ENCODE data around the gene TCP11L2.
"Not testable (repeated sequence)": the region's sequence is repeated elsewhere in the genome, so short reads cannot be mapped to it uniquely, and the experiment has no call there.

Gene TCP11L2

DNA sequence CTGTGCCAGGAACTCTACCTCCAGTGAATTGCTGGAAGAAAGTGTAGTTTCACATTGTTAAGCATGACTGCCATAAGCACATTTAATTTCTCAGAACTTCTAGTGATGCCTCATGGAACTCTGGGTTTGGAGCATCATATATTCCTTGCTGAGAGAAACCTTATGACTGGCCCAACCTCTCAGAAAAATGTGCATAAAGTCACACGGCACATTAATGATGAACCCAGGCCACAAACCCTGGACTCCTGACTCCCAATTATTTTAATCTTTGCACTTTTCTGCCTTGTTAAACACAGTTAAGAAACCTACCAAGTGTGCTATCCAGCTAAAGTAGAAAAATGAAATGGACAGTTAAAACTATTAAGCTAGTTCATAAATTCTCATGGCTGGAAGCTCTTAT is 5.6 kb downstream of the TCP11L2 start:
- DNase-seq = no peak

DNA sequence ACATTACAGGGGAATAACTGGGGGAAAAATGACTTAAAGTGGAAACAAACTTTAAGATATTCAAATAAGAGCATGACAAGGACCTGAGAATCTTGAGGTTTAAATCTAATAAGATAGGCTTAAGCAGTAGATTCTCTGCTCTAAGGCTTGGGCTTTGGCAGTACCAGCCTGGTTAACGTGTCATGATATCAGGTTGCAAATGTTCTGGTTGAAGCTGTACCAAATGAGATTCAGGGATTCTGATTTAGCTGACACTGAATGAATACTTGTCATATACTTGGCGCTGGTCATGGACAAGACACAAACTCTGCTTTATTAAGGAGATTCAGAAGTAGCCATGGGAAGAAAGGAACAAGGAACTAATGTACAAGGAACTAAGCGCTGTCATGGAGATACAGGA is 6.1 kb downstream of the TCP11L2 start:
- DNase-seq = no peak

DNA sequence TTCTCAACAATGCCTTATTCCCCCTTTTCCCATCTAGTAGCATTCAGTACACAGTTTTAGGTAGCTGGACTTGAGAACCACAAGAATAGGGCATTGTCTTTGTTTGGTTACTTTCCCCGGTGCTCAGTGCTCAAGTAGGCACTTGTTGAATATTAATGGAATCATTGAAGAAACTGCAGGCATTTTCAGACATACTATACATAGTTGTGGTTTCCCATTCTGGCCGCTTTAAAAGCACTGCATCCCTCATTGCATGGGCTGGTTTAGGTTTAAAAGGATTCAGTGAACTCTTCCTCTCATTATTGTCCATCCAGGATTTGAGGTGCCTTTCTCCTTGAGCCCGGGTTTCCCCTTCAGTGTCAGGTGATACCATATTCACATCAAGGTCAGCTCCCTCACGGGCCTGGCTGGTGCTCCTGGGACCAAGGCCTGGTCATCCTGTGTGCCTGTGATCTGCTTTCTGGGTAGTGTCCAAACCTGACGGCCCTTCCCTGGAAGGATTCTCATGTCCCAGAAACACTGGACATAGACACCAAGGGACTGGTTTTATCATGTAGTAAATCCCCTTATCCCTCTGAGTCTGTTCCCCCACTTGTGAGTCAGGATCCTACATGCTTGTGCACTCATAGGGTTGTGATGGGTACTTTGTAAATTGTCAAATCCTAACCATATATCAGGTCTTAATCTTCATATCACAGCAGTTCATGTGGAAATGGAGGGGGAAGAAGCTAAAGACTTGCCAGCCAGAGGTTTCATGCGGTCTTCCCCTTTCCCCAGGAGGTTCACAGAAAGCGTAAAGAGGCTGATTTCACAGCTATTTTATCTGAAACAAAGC is 7.4 kb downstream of the TCP11L2 start:
- DNase-seq = no peak

DNA sequence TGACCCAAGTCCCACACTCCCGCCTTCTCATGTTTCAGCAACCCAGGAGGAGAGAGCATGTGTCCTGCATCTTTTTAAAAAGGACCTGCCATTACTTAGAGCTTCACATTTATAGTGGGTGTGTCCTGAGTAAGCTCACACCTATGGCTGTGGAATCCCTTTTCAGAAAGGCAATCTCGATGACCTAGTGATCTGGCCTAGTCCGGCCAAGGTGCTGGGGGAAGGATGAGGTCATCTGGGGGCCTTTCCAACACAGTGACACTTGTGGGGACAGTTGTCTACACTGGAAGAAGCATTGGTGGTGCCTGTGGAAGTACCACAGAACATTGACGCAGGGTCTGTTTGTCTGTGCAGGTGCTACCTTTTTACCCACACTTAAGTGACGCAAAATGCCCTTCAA is 8.2 kb downstream of the TCP11L2 start:
- DNase-seq = no peak

DNA sequence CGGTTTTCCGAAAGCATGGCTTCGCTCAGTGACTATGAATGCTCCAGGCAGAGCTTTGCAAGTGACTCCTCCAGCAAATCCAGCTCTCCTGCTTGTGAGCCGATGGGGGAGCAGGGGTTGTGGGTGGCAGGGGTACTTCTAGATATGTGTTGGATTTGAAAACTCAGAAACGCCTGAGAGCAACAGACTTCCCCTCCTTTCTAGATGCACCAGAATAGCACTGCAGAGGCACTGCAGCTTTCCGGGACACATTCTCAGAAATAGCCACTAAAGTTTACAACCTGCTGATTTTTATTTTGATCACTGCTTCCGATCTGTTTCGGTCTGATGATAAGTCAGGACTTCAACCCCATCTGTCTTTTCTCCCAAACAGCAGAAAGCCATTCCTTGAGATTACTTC is 8.6 kb downstream of the TCP11L2 start:
- DNase-seq = no peak

DNA sequence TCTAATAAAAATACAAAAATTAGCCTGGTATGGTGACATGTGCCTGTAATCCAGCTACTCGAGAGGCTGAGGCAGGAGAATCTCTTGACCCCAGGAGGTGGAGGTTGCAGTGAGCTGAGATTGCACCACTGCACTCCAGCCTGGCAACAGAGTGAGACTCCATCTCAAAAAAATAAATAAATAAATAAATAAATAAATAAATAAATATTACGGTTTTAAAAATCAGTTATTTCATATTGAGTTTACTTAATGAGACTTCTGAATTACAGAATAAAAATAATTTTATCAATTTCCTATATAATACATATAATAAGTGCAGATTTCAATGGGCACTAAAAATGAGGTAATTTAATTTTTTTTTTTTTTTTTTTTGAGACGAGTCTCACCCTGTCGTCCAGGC is 10.9 kb downstream of the TCP11L2 start:
- not testable (repeated sequence) for DNase-seq

DNA sequence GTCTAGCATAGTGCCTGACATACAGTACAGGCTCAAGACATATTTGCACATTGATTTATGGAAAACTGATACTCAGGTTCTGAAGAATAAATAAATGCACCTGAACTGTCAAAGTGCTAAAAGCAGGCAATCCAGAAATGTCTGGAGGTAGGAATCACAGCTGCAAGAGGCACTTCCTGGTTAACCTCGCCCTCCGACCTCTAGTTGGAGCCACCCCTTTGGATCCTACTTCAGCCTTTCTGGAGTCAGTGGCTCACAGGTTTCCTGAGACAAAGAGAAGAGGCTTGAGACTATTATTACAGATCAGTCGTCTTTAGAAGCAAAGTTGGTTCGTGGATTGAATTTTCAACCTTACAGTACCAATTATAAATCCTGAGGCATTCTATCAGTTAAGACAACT is 13.0 kb downstream of the TCP11L2 start:
- no peak for DNase-seq

DNA sequence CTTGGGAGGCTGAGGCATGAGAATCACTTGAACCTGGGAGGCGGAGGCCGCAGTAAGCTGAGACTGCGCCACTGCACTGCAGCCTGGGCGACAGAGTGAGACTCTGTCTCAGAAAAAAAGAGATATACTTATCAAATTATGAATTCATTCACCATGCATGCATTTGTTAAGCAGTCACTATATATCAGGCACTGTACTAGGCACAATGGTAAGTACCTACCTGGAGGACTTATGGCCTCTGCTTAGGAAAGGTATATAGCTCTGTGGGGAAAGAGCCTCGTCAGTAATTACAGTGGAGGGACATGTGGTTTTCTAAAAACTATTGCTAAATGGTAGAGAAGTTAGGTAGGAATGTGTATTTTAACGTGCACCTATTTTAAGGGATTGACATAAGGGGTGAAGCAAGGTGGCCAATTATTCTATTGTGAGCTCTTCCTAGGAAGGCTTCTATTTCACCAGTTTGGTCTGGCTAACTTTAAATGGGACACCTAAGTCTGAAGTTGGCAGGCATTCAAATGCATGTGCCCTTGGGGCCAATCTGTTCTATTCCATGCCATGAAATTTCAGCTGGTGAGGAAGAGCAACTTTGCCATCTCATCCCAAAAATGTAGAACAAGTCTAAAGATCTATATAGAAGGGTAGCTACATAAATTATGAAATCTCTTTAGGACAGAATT is 15.0 kb downstream of the TCP11L2 start:
- no peak for DNase-seq

DNA sequence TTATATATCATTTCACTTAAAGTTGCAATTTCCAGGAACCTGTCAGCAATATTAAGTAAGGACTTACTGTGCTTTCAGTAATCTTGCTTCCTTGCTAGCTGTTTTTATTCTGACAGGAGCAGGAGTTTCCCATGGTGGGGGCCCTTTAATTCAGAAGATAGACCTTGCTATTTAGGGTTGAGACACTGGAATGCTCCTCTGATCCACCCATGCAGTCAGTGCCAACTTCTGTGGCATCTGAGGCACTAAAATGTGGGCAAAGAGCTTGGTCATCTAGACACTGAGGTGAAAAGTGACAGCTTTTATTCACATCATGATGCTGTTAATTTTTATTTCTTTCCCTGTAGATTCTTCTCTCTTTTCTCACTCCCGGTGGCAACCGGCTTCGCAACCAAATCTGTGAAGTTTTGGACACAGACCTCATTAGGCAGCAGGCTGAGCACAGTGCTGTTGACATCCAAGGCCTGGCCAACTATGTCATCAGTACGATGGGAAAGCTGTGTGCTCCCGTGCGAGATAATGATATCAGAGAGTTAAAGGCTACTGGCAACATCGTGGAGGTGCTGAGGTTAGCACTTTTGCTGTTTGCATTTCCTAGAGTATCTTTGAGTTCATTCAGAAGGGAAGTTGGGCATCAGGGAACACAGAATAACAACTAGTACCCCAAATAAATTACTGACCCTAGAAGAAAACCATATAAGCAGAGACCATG is 18.8 kb downstream of the TCP11L2 start:
- no peak for DNase-seq

DNA sequence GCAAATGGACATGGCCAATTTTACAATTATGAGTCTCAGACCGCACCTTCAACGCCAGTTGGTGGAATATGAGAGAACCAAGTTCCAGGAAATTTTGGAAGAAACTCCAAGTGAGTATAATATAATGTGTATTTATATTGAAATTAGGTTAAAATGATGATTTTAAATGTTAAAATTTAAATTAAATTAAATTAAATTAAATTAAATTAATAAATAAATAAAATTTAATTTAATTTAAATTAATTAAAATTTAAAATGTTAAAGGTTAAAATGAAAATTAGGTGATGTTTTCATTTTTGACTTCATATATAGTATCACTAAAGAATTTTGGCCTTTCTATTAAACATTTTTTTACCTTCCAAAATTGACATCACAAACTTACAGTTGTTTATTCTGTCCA is 21.0 kb downstream of the TCP11L2 start:
- DNase-seq = no peak

DNA sequence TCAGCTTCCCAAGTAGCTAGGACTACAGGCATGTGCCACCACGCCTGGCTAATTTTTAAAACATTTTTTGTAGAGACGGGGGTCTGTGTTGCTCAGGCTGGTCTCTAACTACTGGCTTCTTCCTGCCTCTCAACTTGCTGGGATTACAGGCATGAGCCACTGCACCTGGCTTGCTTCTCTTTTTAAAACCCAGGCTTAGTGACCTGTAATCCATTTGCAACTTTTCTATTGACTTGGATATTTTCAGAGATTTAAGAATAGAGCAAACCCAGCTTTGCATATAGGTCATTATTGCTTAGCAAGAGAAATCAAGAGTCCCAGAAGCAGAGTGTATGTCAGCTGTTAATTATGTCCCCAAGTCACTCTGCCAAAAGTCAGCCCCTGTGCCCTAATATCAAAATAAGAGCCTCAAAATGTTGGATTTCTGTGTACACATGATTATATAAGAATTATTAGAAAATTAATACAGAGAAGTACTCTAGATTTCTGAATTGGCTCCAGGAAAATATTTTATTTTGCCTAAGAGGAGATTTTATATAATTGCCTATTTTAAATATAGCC is 24.9 kb downstream of the TCP11L2 start:
- DNase-seq = no peak

DNA sequence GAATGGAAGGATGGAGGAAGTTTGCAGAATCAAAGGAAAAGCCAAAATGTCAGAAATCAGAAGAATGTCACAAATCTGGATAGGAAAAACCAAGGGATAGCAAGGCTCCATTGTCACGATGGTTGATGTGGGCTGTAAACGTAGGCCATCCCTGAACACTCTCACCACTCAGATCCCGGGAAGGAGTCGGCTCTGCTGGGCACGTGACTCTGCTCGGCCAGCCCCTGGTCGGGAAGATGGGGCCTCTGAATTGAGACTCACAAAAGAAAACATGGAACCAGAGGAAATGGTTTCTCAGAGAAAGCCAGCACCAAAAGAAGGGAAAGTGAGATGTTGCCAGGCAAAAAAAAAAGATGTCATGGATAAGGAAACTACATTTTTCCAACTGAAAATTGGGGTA is 26.2 kb downstream of the TCP11L2 start:
- no peak for DNase-seq

DNA sequence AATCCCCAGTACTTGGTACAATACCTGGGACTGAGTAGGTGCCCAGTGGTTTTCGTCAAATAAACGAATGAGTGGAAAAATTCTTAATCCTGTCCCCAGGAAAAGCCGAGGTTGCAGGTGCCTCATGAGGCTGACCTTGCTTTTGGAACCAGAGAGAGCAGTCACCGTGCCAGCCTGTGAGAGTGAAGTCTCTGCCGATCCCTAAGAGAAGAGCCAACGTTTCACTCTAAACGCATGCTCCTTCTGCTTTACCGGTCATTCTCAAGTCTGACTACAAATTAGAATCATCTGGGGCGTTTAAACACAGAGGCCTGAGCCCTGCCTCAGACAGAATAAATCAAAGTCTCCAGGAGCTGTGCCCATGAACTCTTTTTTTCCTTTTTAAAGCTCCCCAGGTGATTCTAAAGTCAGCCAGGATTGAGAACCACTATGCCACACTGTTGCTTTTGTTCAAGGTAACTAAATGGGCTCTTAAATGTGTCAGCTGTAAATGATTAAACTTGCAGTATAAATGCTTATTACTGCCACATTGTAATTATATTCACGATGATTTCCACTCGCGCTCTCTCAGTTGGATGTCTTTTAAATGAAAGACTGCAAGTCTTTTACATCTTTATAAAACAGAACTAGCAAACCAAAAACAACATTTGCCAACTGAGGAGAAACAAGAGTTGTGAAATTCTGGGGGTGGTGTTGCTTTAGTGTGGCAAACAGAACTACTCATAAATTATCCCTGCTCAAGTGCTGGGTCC is 26.9 kb downstream of the TCP11L2 start:
- no peak for DNase-seq

DNA sequence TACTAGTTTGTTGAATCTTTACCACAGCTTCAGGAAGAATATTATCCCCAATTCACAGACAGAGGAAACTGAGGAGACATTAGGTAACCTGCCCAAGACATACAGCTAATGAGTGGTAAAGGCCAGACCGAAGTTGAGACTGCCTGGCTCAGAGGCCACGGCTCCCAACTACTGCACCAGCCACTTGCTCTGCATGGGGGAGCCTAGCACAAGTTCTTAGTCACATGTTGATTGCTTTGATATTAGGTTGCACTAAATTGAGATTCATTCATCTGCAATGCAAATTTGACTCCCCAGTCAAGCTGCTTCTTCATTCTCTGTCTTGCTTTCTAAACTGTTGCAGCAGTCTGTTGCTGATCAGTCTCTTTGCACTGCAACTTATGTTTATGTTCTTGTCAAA is 29.1 kb downstream of the TCP11L2 start:
- DNase-seq = no peak

DNA sequence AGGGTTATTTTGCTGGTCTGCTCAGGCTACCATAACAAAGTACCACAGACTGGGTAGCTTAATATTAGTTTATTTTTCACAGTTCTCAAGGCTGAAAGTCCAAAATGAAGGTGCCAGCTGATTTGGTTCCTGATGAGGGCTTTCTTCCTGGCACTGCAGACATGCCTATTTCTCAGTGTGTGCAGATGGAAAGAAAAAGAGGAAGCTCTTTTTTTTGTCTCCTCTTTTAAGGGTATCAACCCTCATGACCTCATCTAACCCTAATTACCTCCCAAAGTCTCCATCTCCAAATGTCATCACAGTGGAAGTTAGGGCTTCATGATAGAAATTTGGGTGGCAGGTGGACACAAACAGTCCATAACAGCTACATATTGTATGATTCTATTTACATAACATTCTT is 30.0 kb downstream of the TCP11L2 start:
- DNase-seq = no peak

DNA sequence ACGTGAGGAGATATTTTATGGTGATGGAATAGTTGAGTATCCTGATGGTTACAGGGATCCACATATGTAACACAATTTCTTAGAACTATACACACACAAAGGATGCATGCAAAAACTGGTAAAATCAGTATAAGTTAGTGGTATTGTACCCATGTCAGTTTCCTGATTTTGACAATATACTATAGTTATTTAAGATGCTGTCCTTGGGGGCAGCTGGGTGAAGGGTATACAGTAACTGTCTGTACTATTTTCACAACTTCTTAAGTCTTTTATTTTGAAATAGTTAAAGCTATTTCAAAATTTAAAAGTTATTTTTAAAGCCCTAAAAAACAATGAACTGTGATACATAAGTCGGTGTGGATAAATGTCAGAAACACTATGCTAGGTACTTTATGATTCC is 30.5 kb downstream of the TCP11L2 start:
- DNase-seq = no peak

DNA sequence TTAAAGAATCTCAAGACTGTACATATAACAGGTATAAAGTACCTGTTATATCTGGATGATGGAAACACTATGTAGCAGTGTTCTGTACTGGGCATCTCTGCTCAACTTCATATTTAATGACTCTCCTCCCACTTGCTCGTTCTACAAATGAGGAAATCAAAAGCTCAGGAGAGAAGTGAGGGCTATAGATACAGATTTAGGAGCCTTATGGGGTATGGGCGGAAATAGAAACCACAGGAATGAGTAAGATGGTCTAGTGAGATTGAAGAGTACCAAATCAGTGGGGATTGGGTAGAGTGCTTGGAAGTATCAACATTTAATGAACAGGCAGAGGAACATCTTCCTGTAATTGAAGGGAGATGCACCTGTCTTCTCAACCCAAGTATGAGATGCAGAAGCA is 31.2 kb downstream of the TCP11L2 start:
- DNase-seq = no peak

DNA sequence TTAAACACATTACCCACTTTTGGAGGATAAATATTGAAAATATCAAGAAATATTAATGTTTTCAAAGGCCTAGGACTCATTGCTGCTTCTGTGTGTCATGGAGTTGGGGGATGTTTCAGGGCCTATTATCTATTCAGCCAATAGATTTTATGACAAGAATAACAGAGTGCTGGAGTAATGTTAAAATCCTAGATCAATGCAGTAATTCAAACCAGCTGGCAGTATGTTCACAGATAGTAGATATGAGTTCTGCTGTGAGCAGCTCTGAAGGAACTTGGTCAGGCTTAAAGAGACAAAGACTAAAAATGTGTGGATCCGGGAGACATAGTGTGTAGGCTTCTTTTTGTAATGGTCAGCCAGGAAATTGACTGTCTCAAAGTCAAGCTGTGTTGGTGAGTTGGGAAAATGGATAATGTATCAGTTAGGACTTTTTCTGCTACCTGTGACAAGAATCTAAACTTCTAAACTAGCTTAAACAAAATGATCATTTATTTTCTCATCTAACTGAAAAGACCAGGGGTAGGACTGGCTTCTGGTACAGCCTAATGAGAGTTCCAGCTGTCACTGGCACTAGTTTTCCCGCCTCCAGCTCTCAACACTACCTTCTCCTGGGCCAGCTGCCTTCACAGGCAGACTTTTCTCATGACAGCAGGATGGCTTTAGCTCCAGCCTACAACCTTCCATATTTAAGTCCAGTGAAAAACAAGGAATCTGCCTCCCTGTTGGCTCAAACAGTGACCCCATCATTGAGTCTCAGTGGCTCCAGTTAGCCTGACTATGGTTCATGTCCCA is 38.7 kb downstream of the TCP11L2 start:
- no peak for DNase-seq

DNA sequence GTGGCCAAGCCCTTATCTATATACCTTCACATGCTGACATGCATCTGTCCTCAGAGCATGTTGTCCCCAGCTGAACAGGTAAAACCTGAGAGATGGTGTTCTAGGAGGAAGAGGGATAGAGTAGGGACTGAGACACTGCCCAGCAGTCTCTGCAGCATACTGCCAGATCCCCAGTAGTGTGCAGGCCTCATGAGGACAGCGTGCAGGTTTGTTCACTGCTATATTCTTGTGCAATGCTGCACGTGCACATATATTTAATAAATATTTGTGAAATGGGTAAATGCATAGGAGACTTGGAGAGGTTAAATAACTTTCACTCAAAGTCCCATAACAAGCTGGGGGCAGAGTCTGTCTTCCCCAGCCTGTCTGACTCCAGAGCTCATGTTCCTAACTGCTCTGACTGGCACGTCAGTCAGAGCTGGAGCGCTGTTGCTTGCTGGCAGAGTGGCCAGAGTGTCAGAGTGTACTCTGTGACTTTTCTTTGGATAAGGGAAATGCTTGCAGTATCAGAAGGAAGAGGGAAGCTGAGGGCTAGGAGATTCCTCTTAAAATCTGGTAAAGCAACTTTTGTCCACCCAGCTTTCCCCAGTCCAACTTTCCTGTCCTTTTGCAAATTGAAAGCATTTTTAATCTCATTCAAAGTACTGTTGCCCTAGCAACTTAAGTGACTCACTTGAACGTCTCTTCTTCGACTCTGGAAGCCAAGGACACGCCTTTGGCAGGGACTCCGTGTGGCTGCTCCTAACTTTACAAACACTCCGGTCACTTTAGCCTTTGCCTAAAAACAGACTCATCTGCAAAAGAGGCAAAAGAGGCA is 40.1 kb downstream of the TCP11L2 start:
- DNase-seq = peak; percentile 61

DNA sequence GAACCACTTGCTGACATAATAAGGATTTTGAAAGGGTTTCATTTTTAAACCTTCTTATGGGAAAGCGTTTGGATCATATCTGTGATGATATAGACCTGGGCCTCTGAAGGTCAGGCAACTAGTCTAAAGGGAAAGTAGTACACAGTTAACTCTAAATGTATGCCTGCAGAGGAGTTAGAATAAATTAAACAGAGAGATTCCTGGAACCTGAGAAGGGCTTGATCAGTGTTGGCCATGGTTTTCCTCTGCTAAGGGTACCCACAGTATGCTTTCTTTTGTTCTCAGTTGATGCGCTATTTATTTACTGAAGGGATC is 40.6 kb downstream of the TCP11L2 start:
- DNase-seq = no peak

DNA sequence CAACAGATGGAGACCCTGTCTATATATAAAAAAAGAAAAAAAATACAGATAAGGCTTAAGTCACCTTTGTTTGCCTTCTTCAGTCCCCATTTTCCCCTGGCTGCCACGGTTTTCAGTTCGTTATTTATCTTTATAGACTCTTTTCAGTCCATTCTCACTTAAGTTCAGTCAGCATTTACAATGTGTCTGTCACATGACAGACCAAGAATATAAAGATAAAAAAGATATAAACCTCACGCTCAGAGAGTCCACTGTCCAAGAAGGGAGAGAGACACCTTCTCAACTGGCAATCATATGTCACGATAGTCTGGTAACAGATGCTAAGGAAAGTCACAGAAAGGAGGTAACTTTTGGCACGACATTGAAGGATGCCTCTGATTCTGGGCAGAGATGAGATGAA is 41.6 kb downstream of the TCP11L2 start:
- no peak for DNase-seq

Measured in left hindlimb (tissue), 1 donor.